Stimulated activated CD4-positive, alpha-beta T cell treated with anti-CD3 and anti-CD28 coated beads, Interleukin-4, amount 100 ng/mL, for 24 hours (primary cell): ENCODE data around the gene KRTAP10-12.

ENCODE experiments used
- DNase-seq: peaks from one replicate; pipeline ENCODE4 v3.0.0-alpha.2; 2020

The KRTAP10-12 gene

DNA sequence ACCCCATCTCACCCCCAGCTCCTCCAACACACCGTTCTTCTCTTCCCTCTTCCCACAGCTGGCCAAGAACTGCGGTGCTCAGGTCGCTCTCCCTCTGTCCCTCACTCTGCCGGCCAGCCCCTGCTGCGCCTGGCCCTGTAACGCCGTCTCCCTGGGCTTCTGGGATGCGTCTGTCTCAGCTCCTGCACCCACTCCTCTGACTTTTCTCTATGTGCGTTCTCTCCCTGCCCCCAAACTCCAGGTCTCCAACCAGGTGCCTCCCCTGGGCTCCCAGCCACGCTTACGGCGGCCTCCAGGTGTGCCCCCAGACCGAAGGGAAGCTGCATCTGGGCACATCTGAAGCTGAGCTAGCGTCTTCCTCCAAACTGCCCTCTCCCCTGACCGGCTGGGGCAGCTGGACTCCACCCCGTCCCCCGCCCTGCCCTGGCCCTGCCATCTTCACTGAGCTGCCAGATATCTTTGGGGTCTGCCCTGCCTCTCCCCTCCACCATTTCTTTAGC, 2.6 kb downstream of the KRTAP10-12 start:
- no peak for DNase-seq

DNA sequence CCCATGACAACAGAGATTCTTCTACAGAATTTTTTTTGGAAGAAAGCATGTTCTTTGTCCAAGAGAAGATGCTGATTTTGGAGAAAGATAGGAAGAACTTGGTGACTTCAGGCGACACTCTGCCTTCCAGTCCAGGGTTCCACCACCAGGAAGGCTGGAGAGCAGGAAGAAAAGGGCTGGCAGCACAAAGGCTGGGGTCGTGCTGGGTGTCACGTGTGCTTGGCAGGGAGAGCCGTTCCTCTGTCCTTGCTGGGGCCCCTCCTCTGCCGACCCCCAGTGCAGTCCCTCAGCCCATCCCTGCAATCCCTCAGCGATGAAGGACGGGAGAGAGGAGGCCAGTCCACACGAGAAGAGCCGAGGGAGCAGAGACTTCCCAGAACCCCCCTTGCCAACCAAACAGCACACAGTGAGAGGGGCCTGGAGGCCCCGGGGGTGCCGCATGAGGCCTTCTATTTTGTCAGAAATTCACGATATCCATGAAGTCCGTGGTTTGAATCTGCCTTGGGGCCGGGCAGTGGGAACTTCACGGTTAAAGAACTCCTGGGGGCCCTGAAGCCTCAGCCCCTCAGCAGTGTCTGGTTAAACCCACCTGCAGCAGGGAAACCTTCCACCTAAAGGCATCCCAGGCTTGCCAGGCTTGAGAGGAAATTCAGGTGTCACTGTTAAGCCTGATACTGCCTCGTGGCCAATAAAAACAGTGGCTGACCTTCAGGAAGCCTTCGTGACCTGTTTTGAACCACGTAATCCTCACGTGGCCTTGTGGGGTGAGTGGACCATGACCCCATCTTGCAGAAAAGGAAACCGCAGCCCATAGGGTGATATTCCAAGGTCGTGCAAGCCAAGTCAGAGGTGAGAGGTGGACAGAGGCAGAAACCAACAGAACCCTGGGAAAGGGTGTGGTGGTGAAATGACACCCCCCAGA, 3.4 kb downstream of the KRTAP10-12 start:
- no peak for DNase-seq

DNA sequence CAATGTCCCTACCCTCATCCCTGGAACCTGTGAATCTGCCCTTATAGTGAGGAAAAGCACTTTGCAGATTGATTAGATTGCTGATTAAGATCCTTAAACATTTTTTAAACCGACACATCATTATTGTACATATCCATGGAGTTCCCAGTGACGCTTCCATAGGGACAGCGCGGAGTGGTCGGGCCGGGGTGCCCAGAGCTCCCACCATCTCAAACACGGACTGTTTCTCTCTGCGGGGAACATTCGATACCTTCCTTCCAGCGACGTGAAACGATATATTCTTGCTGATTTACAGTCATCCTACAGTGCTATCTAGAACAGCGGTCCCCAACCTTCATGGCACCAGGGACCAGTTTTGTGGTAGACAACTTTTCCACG, 4.0 kb downstream of the KRTAP10-12 start:
- DNase-seq = no peak

DNA sequence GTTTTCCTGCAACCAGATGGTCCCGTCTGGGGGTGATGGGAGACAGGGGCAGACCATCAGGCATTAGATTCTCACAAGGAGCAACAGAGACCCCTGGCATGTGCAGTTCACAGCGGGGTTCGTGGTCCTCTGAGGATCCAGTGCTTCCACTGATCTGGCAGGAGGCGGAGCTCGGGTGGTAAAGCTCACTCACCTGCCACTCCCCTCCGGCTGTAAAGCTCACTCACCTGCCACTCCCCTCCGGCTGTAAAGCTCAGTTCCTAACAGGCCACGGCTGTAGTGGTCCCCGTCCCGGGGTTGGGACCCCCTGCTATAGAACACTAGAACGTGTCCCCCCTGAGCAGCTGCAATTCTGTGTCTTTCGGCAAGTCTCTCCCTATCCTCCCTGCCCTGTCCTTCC, 4.6 kb downstream of the KRTAP10-12 start:
- no peak for DNase-seq

DNA sequence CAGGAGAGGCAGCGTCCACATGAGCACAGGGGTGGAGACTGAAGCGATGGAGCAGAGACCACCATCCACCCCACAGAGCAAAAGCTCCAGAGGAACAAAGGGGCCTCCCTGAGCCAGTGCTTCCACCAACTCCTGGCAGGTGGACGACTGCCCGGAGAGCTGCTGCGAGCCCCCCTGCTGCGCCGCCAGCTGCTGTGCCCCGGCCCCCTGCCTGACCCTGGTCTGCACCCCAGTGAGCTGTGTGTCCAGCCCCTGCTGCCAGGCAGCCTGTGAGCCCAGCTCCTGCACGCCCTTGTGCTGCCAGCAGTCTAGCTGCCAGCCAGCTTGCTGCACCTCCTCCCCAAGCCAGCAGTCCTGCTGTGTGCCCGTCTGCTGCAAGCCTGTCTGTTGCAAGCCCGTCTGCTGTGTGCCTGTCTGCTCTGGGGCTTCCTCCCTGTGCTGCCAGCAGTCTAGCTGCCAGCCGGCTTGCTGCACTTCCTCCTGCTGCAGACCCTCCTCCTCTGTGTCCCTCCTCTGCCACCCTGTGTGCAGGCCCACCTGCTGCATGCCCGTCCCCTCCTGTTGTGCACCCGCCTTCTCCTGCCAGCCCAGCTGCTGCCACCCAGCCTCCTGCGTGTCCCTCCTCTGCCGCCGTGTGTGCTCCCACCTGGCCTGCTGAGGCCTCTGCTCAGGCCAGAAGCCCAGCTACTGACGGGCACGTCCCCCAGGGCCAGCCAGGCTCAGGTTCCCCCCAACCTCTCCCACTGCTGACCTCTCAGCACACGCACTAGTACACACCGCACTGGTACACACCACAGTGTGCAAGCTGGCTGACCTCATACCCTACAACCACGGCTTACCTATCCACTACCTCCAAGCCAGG, 5.4 kb downstream of the KRTAP10-12 start:
- DNase-seq = no peak

DNA sequence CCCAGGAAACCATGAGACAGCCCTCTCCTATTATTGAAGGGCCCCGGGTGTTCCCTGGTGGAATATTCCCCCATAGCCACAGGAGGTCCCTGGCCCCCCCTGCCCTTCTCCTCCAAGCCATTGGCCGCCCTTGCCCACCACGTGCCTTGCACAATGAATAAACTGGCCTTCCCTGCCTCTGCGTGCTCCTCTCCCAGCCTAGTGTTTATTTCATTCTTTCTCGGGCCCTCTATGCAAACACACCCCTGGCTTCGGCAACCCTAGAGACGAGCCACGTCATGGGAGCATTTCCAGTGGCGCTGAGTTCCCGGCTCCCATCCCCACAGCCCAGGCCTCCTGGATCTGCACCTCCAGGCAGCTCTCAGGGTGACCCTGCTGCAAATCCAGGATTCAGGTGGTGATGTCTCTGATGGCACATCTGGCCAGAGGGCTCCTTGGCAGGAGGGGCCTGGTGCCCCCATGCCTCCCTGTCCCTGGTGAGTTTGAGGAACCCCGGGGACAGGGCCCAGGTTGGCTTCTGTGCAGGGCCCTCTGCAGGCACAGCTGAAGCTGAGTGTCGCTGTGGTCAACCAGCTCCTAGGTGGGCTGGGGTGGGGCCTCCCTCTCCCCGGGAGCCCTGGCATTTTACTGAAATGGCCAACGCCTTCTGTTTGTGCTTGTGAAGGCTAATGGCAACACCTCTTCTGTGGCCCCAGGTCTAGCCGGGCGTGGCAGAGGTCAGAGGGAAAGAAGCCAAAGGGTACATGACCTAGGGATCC, 6.2 kb downstream of the KRTAP10-12 start:
- DNase-seq = no peak

DNA sequence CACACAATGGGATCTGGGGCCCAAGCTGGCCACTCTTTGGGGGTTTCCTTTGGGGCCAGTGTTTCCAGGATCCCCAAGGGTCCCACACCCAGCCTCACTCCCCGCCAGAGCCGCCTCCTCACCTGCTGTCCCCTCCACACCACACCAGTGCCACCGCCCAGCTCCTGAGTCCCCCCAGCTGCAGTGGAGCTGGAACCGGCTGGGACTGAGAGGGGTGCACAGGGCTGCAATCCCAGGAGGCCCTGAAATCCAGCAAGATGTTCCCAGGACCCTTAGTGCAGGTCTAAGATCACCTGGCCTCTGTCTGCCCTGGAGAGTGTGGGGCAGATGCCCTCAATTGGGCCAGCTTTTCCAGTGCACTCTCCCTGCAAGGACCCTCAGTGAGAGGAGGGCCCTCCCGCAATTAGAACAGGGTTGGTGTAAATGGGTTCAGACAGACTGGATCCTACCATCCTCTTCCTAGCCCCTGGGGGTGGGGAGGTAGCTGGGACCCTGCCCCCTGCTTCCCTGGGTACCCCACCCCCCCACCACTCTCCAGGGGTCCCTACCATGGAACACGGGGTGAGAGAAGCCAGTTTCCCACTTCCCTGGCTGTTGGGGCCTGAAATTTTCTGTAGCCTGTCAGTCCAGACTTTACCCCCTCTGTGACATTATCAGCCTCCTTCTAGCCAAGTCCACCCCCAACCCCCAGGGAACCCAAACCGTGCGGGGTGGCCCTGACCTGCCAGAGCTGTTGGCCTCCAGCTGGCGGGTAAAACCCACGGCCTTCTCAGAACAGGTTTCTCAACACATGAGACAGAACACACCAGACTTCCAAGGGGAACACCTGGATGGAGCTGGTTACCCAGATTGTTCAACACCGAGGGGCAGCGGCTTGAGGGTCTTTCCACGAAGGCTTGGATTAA, 7.0 kb downstream of the KRTAP10-12 start:
- DNase-seq = no peak

DNA sequence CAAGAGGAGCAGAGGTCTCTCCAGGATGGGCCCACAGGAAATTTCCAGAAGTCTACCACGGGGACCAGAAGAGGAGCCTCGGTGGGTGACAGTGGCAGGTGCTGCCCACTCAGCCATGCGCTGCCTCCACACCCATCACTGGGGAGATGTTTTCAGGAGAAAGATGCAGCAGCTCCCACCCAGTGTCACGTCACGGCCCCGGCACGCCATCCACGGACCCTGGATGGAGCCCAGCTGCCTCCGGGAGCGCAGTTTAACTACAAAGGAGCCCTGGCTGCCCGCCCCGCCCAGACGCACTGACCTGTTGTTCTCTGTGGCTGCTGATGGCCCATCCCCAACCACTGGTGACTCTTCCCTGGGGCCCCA, 7.6 kb downstream of the KRTAP10-12 start:
- no peak for DNase-seq

DNA sequence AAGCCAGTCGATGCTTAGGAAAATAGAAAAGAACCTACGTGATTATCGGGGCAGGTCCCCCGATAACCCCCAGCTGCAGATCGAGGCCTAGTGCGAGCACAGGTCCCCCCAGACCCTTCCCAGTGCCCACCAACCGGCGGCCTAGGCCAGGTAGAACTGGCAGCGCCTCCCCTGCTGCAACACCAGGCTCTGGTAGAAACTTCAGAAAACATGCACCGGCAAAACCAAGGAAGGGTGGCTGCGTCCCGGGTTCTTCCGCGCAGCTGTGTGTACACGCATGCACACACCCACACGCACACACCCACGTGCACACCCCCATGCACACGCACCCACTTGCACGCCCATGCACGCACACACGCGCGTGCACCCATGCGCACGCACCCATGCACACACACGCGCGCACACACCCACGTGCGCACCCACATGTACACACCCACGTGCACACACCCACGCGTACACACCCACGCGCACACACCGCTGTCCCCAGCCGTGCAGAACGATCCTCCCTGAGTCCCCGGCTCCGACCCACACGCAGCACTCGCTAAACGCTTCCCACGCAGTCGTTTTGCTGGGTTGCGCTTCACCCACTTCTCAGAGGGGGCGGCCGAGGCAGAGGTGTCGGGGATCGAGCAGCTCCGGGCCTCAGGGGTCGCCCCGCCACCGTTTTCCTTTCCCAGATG, 9.2 kb downstream of the KRTAP10-12 start:
- no peak for DNase-seq

DNA sequence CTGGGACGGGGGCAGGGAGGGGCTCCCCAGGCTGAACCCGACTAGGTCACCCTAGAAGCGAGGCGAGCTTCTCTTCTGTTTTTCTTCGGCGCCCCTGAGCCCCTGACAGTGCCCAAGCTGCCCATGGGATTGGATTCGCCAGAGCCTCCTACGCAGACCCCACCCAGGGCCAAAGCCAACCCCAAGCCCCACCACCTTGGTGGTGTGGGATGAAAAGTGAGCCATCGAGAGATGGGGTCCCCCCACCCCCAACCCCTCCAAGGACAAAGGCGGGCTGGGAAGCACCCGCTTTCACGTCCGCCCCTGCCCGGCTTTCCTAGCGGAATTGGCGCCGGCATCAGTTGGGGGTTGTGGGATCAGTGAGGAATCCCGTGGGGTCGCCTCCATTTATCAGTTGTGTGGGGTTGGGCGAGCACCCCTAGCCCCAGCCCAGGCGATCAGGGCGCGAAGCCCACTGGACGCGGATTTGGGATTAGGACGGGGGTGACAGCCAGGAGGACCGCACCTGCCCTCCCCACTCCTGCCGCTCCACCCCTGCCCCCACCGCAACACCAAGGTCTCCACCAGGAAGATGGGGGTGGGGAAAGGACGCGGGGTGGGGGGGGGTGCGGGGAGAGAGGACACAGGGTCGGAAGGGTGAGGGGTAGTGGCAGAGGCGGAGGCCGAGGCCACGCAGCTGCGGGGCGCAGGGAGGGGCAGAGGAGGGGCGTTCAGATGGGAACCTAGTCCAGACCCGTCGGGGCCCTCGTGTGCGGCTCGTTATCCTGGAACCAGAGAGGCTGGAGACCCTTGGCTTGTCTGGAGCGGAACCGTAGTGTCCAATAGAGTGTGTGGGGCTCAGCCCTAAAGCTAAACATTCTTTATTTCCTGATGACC, 10.0 kb downstream of the KRTAP10-12 start:
- DNase-seq = no peak

DNA sequence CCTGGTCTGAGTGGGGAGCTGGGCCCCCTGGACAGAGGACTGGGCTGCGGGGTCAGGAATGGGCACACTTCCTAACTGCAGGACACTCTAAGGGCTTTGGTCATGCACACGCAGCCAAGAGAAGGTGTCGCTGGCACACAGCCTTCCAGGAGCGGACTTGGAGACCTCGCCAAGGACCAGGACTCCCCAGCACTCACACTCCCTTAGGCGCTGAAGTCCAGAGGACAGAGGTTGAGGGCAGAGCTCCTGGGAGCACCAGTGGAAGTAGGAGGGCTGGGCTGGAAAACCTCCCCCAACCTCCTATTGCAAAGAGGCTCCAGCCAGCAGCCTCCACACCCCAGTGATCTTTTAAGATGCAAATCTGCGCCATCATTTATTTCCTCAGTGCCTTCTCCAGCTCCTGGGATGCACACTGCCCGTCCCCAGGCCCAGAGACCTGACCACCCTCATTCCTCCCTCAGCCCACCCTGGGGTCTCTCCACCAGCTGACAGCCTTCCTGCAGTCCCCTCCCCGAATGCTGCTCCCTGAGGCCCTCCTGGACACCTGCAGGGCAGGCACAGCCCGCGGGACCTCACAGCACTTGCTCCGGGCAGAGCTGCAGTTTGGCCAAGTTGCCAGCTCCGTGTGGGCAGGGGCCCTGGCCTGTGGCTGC, 11.4 kb downstream of the KRTAP10-12 start:
- no peak for DNase-seq

DNA sequence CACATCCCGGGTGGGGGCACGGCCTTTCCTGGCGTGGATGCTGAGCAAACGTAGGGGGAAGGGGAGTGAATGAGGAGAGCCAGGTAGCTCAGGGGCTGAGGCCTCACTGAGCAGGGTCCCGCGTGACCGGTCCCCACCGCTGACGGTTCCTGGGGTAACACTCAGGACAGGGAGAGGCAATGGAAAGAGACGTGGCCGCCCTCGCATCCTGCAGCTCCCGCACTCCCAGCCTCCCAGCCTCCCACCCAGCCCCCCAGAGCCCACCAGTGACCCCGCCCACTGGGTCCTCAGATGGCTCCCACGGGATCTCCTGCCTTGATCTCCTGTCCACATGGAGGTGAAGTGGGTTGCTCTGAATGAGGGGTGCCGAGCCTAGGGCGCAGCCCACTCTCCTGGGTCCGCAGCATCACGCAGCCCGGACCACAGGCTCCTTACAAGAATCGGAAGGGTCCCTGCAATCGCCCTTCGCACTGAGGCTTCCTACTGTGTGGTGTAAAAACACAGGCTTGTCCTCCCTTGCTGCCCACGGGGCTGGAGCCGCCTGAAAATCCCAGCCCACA, 12.0 kb downstream of the KRTAP10-12 start:
- no peak for DNase-seq

DNA sequence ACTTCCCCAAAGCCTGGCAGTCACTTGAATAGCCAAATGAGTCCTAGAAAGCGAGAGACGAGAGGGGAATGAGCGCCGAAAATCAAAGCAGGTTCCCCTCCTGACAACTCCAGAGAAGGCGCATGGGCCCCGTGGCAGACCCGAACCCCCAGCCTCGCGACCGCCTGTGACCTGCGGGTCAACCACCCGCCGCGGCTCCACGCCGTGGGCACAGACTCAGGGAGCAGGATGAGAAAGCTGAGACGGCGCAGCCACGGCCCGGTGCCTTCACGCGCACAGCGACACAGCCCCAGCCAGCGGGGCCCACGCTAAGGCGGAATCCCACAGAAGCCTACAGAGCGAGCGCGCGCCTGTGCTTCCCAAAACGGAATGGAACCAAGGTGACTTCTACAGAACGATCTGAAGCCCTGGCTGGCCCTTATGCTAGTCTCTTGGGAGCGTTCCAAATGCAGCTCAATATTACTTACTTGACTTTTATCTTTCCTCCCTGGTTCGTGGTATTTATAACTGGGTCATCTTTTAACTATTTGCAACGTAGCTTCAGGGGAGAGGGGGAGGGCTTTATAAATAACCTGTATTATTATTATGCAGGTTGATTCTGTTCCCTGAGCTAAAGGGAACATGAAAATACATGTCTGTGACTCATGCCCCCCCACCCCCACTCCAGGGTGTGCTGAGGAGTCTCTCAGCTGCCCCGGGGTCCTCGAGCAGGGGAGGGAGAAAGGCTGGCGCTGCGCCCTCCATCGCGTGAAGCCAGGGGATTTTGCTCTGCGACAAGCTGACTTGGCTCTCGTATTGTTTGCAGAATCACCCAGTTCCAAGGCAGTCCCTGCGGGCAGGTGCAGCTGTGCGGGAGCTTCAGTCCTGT, 12.7 kb downstream of the KRTAP10-12 start:
- peak; percentile 26 for DNase-seq

DNA sequence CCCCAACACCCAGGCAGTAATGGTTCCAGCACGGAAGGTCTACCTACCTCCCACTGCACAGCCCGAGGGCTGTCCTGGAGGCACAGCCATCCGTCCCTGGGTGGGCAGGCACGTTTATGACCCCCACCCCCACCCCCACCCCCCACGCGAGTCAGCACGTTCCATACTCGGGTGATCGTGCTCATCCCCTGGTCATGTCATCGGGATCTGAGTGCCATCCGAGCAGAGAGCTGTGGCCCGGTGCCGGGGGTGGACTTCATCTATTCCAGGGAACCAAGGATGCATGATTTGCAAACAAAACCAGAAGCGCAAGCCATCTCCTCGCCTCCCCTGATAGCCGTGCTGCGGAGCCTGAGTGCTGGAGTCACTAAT, 13.3 kb downstream of the KRTAP10-12 start:
- no peak for DNase-seq

DNA sequence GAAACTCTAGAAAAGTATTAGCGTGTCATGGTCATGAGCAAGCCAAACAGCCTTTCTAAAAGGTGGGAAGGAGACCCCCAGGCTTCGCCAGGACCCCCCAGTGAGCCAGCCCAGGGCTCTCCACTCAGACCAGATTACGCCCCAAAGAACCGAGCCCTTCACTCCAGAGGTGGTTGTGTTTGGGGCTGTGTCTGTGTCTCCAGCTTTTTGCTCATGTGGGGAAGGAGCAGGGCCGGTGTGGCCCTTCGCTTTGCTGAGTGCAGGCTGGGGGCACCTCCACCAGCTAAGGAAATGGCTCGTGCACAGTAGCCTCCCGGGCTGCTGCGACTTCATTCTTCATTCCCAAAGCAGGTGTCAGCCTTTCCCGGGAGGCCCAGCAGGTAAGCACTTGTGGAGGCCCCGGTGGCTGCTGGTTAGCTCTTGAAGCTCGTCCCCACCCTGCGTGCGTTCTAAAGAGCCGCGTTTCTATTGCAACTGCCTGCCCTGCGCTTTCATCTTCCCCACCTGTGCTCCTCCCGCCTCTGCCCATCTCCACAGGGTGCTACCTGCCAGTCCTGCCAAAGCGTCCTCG, 13.9 kb downstream of the KRTAP10-12 start:
- DNase-seq = no peak

DNA sequence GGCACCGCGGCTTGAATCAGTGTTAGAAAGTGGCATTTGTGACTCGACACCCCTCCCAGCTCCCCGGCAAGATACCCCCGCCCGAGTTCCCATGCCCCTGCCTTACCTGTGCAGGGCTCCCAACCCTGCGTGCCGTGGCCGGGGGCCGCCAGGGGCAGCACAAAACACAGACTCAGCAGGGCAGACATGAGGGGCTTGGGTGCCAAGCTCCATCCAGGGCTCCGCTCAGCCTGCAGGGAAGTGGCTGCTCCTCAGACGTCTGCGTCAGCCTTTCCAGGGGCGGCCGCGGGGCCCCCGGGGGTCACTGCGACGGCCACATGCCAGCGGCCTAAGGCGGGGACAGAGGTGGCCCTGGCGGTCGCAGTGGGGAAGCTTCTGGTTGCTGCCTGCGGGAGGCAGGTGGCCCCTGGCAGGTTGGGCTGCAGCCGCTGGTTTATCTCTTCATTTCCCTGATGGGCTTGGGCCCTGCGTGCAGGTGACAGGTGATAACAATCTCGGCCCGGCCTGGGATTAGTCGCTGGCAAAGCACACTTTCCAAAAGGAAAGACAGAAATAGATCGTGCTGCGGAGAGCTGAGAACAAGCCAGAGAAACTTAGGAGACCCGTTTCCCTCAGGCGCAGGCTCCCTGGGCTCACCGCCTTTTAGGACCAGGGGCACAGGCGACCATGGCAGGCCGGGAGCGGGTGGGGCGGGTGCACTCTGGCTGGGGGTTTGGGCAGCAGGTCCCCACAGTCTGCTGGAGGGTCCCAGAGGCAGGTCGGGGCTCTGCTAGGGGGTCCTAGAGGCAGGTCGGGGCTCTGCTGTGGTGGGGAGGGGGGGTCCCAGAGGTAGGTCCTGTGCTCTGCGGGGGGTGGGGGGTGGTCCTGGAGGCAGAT, 14.6 kb downstream of the KRTAP10-12 start, which contains the start of gene TSPEAR:
TSPEAR (minus strand) TSS at position 246 of the 876 bp plus-strand sequence; CDS start at position 188, 58 bp downstream.
- DNase-seq = no peak
